Left ventricle myocardium inferior (tissue), 1 donor: ENCODE data around the gene TMEM132C. TPM values are rescaled to one million over a fixed set of nuclear protein-coding genes. Genes with fewer than 3 reads are reported as not detected.

Experiments
- DNase-seq: peaks from one replicate; pipeline ENCODE4 v3.0.0-alpha.2; 2020
- H3K27ac ChIP-seq: fragments of 200-600 bp; replicated peaks from 2 replicates; pipeline ENCODE4 v1.8.0; 2021
- H3K27me3 ChIP-seq: fragments of 200-600 bp; 2 replicates; pipeline ENCODE4 v1.8.0; 2021; ENCODE audit warnings: low read depth
- H3K36me3 ChIP-seq: fragments of 200-600 bp; 2 replicates; pipeline ENCODE4 v1.8.0; 2021
- H3K4me1 ChIP-seq: fragments of 200-600 bp; 2 replicates; pipeline ENCODE4 v1.8.0; 2021
- H3K4me3 ChIP-seq: fragments of 200-600 bp; 2 replicates; pipeline ENCODE4 v1.8.0; 2021; ENCODE audit warnings: mild to moderate bottlenecking, moderate library complexity
- H3K9me3 ChIP-seq: fragments of 200-600 bp; replicated peaks from 2 replicates; pipeline ENCODE4 v1.8.0; 2021
- CTCF ChIP-seq: fragments of 200-600 bp; IDR thresholded peaks from 2 replicates; pipeline ENCODE4 v1.8.0; 2021; ENCODE audit warnings: antibody characterized with exemption, mild to moderate bottlenecking, borderline replicate concordance
- intact Hi-C: fragments of 100-400 bp; cut with micrococcal nuclease; formaldehyde crosslinking; loops from one replicate; pipeline ENCODE4 v1.11.0; 2022
- total RNA-seq: library from RNA; stranded (reverse); fragmentation: NEBNext Ultra II Directional; extraction: Animal tissue kit (Norgen Biotek cat#: 25700); gene quantifications from one replicate; pipeline ENCODE4 v1.2.1, GENCODE V29; 2021
- donor health status: DM: no; HTN: yes; CAD: no; lungs with severe emphysema.

The TMEM132C gene
- total RNA-seq, 1 donor from 2014 or later, result 1.8 TPM

GRCh38 chr12:128621304-128621703, 354.3 kb downstream of the TMEM132C start:
- peaks cover 6% of the 10 kb centered on the region for H3K9me3 ChIP-seq
- no peaks in the 10 kb centered on the region for H3K4me1 ChIP-seq
- H3K27ac ChIP-seq, result no peak overlapping the region
- H3K36me3 ChIP-seq, result no peaks in the 10 kb centered on the region
- peaks cover 23% of the 10 kb centered on the region for H3K27me3 ChIP-seq
- TF ChIP-seq CTCF, result no peak
- DNase-seq, result no peak
- no peak overlapping the region for H3K4me3 ChIP-seq
- intact Hi-C loops, result no loop called here

- H3K27ac ChIP-seq, result no peak overlapping the region
- no peak for DNase-seq
- peaks cover 23% of the 10 kb centered on the region for H3K27me3 ChIP-seq
- no peaks in the 10 kb centered on the region for H3K36me3 ChIP-seq
- peaks cover 6% of the 10 kb centered on the region for H3K9me3 ChIP-seq
- TF ChIP-seq CTCF, result no peak
- H3K4me3 ChIP-seq, result no peak overlapping the region
- H3K4me1 ChIP-seq, result no peaks in the 10 kb centered on the region
- intact Hi-C loops, result no loop called here
These were observed 356.8 kb downstream of the TMEM132C start for GRCh38 chr12:128623748-128624147.

- Histone ChIP-seq H3K4me1 (no peaks in the 10 kb centered on the region), H3K36me3 (no peaks in the 10 kb centered on the region), H3K9me3 (peaks cover 6% of the 10 kb centered on the region), H3K27ac (no peak overlapping the region), H3K27me3 (peaks cover 8% of the 10 kb centered on the region), H3K4me3 (no peak overlapping the region)
- intact Hi-C loops, result no loop called here
- no peak for TF ChIP-seq CTCF
- DNase-seq, result no peak
These were observed 359.9 kb downstream of the TMEM132C start for GRCh38 chr12:128626808-128627320.

GRCh38 chr12:128627659-128628058, 360.7 kb downstream of the TMEM132C start:
- peaks cover 12% of the 10 kb centered on the region for H3K9me3 ChIP-seq
- H3K27me3 ChIP-seq, result peaks cover 8% of the 10 kb centered on the region
- TF ChIP-seq CTCF, result no peak
- DNase-seq, result no peak
- H3K27ac ChIP-seq, result no peak overlapping the region
- intact Hi-C loops, result no loop called here
- no peak overlapping the region for H3K4me3 ChIP-seq
- no peaks in the 10 kb centered on the region for H3K4me1 ChIP-seq
- H3K36me3 ChIP-seq, result no peaks in the 10 kb centered on the region

- H3K27me3 ChIP-seq, result peaks cover 8% of the 10 kb centered on the region
- H3K27ac ChIP-seq, result no peak overlapping the region
- peaks cover 20% of the 10 kb centered on the region for H3K9me3 ChIP-seq
- no peaks in the 10 kb centered on the region for H3K36me3 ChIP-seq
- TF ChIP-seq CTCF, result no peak
- H3K4me3 ChIP-seq, result no peak overlapping the region
- no peak for DNase-seq
- intact Hi-C loops, result no loop called here
- no peaks in the 10 kb centered on the region for H3K4me1 ChIP-seq
These were observed 363.0 kb downstream of the TMEM132C start for GRCh38 chr12:128629979-128630378.
